HepG2 (cell line): Measurements from ENCODE around the gene FAM43B. TPM values are rescaled to one million over a fixed set of nuclear protein-coding genes. Genes with fewer than 3 reads are reported as not detected.

Experiments used
- ARID2 ChIP-seq: sonication (generic); formaldehyde crosslinking; IDR thresholded peaks from 2 replicates; pipeline ENCODE4 v1.8.1; 2022; ENCODE audit warnings: mild to moderate bottlenecking, missing genetic modification reagents, borderline replicate concordance
- CBX1 ChIP-seq: IDR thresholded peaks from one replicate; pipeline ENCODE4 v1.6.1; 2016; ENCODE audit warnings: antibody characterized with exemption, low read depth
- DPF2 ChIP-seq: sonication (generic); formaldehyde crosslinking; IDR thresholded peaks from 2 replicates; pipeline ENCODE4 v1.4.0; 2020; ENCODE audit warnings: mild to moderate bottlenecking, low read depth, missing genetic modification reagents, borderline replicate concordance
- ELF1 ChIP-seq: sonication (generic); formaldehyde crosslinking; IDR thresholded peaks from 2 replicates; pipeline ENCODE4 v1.4.0; 2020; ENCODE audit warnings: missing genetic modification reagents
- FOSL1 ChIP-seq: sonication (generic); formaldehyde crosslinking; IDR thresholded peaks from 2 replicates; pipeline ENCODE4 v1.9.0; 2021; ENCODE audit warnings: missing genetic modification reagents, borderline replicate concordance
- KDM1A ChIP-seq: IDR thresholded peaks from 2 replicates; pipeline ENCODE4 v1.6.1; 2016; ENCODE audit warnings: missing compliant biosample characterization
- KLF11 ChIP-seq: IDR thresholded peaks from 2 replicates; pipeline ENCODE4 v1.6.1; 2016; ENCODE audit warnings: missing compliant biosample characterization
- PHF20 ChIP-seq: sonication (generic); formaldehyde crosslinking; IDR thresholded peaks from 2 replicates; pipeline ENCODE4 v1.5.0; 2020; ENCODE audit warnings: mild to moderate bottlenecking, missing genetic modification reagents
- SRSF1 ChIP-seq: fragments of 200-400 bp; formaldehyde crosslinking; optimal IDR thresholded peaks from 2 replicates; pipeline ENCODE3; 2017; ENCODE audit warnings: mild to moderate bottlenecking, low read depth, low read length, moderate library complexity
- THYN1 ChIP-seq: sonication (generic); formaldehyde crosslinking; IDR thresholded peaks from 2 replicates; pipeline ENCODE4 v1.8.1; 2023; ENCODE audit warnings: low read depth, mild to moderate bottlenecking, moderate library complexity, missing genetic modification reagents, borderline replicate concordance
- ZNF317 ChIP-seq: sonication (generic); formaldehyde crosslinking; IDR thresholded peaks from 2 replicates; pipeline ENCODE4 v1.5.0; 2020; ENCODE audit warnings: mild to moderate bottlenecking, missing genetic modification reagents
- ZNF331 ChIP-seq: sonication (generic); formaldehyde crosslinking; IDR thresholded peaks from 2 replicates; pipeline ENCODE4 v1.4.0; 2020; ENCODE audit warnings: missing genetic modification reagents
- ZNF446 ChIP-seq: sonication (generic); formaldehyde crosslinking; IDR thresholded peaks from 2 replicates; pipeline ENCODE4 v1.5.0; 2020; ENCODE audit warnings: mild to moderate bottlenecking, missing genetic modification reagents
- ZNF546 ChIP-seq: sonication (generic); formaldehyde crosslinking; conservative IDR thresholded peaks from 2 replicates; pipeline ENCODE4 v1.8.1; 2023; ENCODE audit warnings: mild to moderate bottlenecking, missing genetic modification reagents
- ZNF629 ChIP-seq: sonication (generic); formaldehyde crosslinking; conservative IDR thresholded peaks from 2 replicates; pipeline ENCODE4 v1.5.0; 2020; ENCODE audit warnings: missing genetic modification reagents
- polyA plus RNA-seq, 8 experiments: library from polyadenylated mRNA; depleted of rRNA in 3 of 8; stranded (reverse) in 7 of 8; unstranded in 1 of 8; fragments of >200 nt; fragmentation: Illumina TruSeq in 4 of 8; extraction: Trizol in 4 of 8; gene quantifications; 2 replicates each; pipeline versions ENCODE4 v1.2.1 to v1.2.3, GENCODE V29; 2011 to 2016; ENCODE audit warnings: low read depth in 4 of 8, missing spikeins in 1 of 8, mixed read lengths in 1 of 8; ENCODE audit not compliant: insufficient read depth in 1 of 8
- total RNA-seq, 5 experiments: library from RNA; depleted of rRNA; stranded (reverse); fragments of >200 nt; fragmentation: Illumina TruSeq; extraction: Trizol; gene quantifications; 2 replicates each; pipeline ENCODE4 v1.2.3, GENCODE V29; 2016; ENCODE audit warnings: low read depth in 1 of 5
- TF ChIP-seq, protein P1 (sequence below): sonication (generic); formaldehyde crosslinking; IDR thresholded peaks from 2 replicates; pipeline ENCODE4 v1.8.0; 2022; ENCODE audit warnings: missing genetic modification reagents, mild to moderate bottlenecking, inconsistent platforms, borderline replicate concordance
- TF ChIP-seq, protein P2 (sequence below): IDR thresholded peaks from 2 replicates; pipeline ENCODE4 v1.6.1; 2016; ENCODE audit warnings: mild to moderate bottlenecking
- TF ChIP-seq, protein P3 (sequence below): sonication (generic); formaldehyde crosslinking; IDR thresholded peaks from 2 replicates; pipeline ENCODE4 v1.4.0; 2020; ENCODE audit warnings: missing genetic modification reagents
- TF ChIP-seq, protein P4 (sequence below): sonication (generic); formaldehyde crosslinking; IDR thresholded peaks from 2 replicates; pipeline ENCODE4 v1.4.0; 2020; ENCODE audit warnings: missing genetic modification reagents
- TF ChIP-seq, protein P5 (sequence below), 2 experiments: fragments of 450-650 bp in 1 of 2; sonication (generic) in 1 of 2; formaldehyde crosslinking; IDR thresholded peaks; 2 replicates each; pipeline versions ENCODE4 v1.5.0 to v1.8.0; 2020 to 2022; ENCODE audit warnings: mild to moderate bottlenecking in 1 of 2, missing genetic modification reagents in 1 of 2
- TF ChIP-seq, protein P6 (sequence below): sonication (generic); formaldehyde crosslinking; IDR thresholded peaks from 2 replicates; pipeline ENCODE4 v1.5.1; 2020; ENCODE audit warnings: missing genetic modification reagents, mild to moderate bottlenecking, borderline replicate concordance

FAM43B gene
- total and polyA plus RNA-seq, 2 of the 13 experiments (the other 11 are each of a cell fraction or from before 2014, with no cell fraction given) = 0.63 to 3.7 TPM

DNA sequence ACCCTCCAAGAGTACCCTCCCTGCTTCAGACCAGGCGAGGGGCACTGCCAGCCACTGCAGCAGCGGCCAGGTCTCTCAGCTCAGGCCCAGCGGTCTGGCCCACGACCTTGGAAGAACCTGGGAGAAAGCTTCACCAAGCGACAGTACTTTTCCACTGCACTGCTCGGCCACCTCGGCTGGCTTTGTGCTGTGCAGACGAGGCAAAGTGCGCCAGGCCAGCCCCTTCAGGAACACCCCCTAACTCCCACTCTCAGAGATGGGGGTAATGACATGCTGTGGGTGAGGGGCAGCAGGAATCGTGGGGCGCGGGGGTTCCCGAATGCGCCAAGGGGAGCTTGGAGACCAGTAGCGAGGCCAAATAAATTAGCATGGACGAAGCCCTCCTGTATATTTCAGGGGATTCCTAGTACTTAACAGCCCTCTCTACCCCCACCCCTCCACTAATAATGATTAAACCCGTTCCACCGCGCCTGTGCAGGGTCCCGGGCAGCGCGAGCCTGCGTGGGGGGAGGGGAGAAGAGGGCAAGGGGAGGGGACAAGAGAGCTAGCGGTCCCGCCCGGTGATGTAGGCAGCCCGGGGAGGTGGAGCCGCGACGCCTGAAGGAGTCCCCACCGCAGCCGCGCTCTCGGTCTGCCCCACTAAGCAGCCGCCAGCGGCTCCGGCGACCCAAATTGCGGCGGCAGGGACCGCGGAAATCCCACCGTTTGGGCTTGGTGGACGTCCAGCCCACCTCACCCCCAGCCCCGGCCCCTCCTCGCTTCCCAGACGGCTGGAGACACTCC is at the start of gene FAM43B (continued):
- TF ChIP-seq ZNF546 (CRISPR knock-in tag) = no peak
- TF ChIP-seq SRSF1 = peak; percentile 74
- TF ChIP-seq KDM1A (CRISPR knock-in tag) = no peak
- peak; percentile 89 for TF ChIP-seq ZNF331
- TF ChIP-seq THYN1 (CRISPR knock-in tag) = no peak
- no peak; the same call in none of the 2 replicates for TF ChIP-seq ZNF317
- TF ChIP-seq, protein P1, sequence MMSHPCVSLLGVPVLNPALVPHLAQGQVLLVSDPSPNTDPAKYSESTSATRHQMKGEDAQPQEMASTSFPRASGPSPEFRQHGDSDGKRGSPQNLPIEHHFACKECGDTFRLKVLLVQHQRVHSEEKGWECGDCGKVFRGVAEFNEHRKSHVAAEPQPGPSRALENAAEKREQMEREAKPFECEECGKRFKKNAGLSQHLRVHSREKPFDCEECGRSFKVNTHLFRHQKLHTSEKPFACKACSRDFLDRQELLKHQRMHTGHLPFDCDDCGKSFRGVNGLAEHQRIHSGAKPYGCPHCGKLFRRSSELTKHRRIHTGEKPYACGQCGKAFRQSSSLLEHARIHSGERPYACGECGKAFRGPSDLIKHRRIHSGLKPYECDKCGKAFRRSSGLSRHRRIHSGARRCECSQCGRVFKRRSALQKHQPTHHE (CRISPR knock-in tag) = no peak
- 0 out of 2 replicates have a peak, but pooled peaks have one; percentile 17 for TF ChIP-seq ELF1 (CRISPR knock-in tag)
- TF ChIP-seq, protein P2, sequence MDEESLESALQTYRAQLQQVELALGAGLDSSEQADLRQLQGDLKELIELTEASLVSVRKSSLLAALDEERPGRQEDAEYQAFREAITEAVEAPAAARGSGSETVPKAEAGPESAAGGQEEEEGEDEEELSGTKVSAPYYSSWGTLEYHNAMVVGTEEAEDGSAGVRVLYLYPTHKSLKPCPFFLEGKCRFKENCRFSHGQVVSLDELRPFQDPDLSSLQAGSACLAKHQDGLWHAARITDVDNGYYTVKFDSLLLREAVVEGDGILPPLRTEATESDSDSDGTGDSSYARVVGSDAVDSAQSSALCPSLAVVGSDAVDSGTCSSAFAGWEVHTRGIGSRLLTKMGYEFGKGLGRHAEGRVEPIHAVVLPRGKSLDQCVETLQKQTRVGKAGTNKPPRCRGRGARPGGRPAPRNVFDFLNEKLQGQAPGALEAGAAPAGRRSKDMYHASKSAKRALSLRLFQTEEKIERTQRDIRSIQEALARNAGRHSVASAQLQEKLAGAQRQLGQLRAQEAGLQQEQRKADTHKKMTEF (CRISPR knock-in tag) = peak; percentile 72; the same call in 1 of the 2 replicates
- TF ChIP-seq ZNF629 (CRISPR knock-in tag) = no peak
- TF ChIP-seq, protein P3, sequence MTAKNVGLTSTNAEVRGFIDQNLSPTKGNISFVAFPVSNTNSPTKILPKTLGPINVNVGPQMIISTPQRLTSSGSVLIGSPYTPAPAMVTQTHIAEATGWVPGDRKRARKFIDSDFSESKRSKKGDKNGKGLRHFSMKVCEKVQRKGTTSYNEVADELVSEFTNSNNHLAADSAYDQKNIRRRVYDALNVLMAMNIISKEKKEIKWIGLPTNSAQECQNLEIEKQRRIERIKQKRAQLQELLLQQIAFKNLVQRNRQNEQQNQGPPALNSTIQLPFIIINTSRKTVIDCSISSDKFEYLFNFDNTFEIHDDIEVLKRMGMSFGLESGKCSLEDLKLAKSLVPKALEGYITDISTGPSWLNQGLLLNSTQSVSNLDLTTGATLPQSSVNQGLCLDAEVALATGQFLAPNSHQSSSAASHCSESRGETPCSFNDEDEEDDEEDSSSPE (CRISPR knock-in tag) = peak; percentile 28; the same call in 1 of the 2 replicates
- TF ChIP-seq, protein P4, sequence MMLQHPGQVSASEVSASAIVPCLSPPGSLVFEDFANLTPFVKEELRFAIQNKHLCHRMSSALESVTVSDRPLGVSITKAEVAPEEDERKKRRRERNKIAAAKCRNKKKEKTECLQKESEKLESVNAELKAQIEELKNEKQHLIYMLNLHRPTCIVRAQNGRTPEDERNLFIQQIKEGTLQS = no peak
- TF ChIP-seq, protein P5, sequence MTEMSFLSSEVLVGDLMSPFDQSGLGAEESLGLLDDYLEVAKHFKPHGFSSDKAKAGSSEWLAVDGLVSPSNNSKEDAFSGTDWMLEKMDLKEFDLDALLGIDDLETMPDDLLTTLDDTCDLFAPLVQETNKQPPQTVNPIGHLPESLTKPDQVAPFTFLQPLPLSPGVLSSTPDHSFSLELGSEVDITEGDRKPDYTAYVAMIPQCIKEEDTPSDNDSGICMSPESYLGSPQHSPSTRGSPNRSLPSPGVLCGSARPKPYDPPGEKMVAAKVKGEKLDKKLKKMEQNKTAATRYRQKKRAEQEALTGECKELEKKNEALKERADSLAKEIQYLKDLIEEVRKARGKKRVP (CRISPR knock-in tag; IDR thresholded peaks at IDR 0.05) = 0 out of 4 replicates have a peak, but pooled peaks of 1 of the 2 experiments have one; percentile 32
- TF ChIP-seq ZNF446 = peak; percentile 58; the same call in 1 of the 2 replicates
- TF ChIP-seq KLF11 (CRISPR knock-in tag) = no peak
- no peak for TF ChIP-seq CBX1
- TF ChIP-seq ARID2 = peak; percentile 84; the same call in 1 of the 2 replicates
- no peak; the same call in 1 of the 2 replicates for TF ChIP-seq PHF20 (CRISPR knock-in tag)
- no peak for TF ChIP-seq FOSL1 (CRISPR knock-in tag)
- TF ChIP-seq, protein P6, sequence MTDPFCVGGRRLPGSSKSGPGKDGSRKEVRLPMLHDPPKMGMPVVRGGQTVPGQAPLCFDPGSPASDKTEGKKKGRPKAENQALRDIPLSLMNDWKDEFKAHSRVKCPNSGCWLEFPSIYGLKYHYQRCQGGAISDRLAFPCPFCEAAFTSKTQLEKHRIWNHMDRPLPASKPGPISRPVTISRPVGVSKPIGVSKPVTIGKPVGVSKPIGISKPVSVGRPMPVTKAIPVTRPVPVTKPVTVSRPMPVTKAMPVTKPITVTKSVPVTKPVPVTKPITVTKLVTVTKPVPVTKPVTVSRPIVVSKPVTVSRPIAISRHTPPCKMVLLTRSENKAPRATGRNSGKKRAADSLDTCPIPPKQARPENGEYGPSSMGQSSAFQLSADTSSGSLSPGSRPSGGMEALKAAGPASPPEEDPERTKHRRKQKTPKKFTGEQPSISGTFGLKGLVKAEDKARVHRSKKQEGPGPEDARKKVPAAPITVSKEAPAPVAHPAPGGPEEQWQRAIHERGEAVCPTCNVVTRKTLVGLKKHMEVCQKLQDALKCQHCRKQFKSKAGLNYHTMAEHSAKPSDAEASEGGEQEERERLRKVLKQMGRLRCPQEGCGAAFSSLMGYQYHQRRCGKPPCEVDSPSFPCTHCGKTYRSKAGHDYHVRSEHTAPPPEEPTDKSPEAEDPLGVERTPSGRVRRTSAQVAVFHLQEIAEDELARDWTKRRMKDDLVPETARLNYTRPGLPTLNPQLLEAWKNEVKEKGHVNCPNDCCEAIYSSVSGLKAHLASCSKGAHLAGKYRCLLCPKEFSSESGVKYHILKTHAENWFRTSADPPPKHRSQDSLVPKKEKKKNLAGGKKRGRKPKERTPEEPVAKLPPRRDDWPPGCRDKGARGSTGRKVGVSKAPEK (CRISPR knock-in tag) = no peak
- no peak for TF ChIP-seq DPF2
